UCSD-AML1 (cell line): ENCODE results near the gene HEATR5B.
A peak's percentile ranks its signal among the peaks of the same experiment; 100 is the strongest.
"Not testable (repeated sequence)": the region's sequence is repeated elsewhere in the genome, so short reads cannot be mapped to it uniquely, and the experiment has no call there.

Source experiments
- DNase-seq: peaks from one replicate; lab custom pipeline; 2025; ENCODE audit not compliant: unreplicated experiment; lab: John Stamatoyannopoulos, UW

The HEATR5B gene

GRCh38 chr2:37068686-37069085, 15.5 kb downstream of the HEATR5B start:
- DNase-seq = no peak

GRCh38 chr2:37061776-37062175, 22.4 kb downstream of the HEATR5B start:
- DNase-seq = no peak

DNA sequence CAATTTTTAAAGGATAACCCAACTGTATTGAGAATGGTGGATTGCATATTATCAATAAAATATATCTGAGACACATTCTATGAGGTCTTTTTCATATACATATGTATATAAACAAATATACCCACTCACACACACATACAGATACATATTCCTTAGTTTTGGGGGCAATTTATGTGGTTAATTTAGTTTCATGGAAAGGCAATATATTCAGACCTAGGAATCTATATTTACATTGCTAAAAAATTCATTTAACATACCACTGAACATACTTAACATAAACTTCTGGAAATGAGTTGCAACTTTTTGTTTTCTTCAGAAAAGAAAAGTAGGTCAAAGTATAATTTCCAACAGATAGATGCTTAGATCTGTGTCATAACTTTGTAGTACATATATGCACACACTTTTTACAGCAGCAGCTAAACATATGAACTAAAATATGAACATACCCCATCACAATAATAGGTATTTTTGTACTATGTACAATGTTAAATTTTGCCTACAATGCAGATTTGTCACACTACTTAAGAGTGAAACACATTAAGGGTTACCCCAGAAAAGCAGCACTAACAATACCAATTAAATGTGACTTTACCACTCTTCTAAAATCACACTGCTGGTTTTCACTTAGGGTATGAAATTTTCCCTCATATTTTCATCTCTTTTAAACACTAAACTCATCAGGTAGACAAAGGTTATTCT, 23.0 kb downstream of the HEATR5B start:
- DNase-seq = no peak

GRCh38 chr2:37060446-37060845, 23.7 kb downstream of the HEATR5B start:
- DNase-seq = no peak

GRCh38 chr2:37059841-37060240, 24.3 kb downstream of the HEATR5B start:
- no peak for DNase-seq

- no peak for DNase-seq
These were observed 31.4 kb downstream of the HEATR5B start for GRCh38 chr2:37052600-37053332.

DNA sequence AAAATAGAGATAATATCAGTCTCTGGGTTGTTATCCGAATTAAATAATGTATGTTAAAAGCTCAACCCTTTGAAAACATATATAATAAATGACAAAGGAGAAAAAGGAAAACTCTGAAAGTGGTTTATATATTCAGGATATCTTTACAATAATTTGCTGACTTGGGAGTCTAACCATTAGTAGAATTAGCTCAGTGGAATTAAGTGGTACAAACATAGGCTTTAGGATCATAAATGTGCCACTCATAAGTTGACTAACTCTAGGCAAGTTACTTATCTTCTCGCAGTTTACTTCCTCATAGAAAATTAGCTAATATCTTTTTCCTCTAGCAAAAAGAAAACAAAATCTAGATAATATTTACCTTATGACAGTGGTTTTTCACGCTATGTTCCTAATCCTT, 44.6 kb downstream of the HEATR5B start:
- no peak for DNase-seq

- no peak for DNase-seq
These were observed 46.4 kb downstream of the HEATR5B start for GRCh38 chr2:37037771-37038170.

GRCh38 chr2:37029758-37030157, 54.4 kb downstream of the HEATR5B start:
- DNase-seq = no peak

DNA sequence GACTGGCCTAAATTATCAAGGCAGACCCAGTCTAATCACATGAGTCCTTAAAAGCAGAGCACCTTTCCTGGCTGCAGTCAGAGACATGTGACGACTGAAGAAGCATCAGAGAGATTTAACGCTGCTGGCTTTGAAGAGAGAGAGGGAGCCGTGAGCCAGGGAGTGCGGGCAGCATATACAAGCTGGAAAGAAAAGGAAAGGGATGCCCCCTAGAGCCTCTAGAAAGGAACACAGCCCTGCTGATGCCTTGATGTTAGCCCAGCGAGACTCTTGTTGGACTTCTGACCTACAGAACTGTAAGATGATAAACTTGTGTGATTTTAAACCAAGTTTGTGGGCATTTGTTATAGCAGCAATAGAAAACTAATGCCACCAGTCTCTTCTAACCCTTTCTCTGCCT, 58.1 kb downstream of the HEATR5B start:
- peak; percentile 14 for DNase-seq

DNA sequence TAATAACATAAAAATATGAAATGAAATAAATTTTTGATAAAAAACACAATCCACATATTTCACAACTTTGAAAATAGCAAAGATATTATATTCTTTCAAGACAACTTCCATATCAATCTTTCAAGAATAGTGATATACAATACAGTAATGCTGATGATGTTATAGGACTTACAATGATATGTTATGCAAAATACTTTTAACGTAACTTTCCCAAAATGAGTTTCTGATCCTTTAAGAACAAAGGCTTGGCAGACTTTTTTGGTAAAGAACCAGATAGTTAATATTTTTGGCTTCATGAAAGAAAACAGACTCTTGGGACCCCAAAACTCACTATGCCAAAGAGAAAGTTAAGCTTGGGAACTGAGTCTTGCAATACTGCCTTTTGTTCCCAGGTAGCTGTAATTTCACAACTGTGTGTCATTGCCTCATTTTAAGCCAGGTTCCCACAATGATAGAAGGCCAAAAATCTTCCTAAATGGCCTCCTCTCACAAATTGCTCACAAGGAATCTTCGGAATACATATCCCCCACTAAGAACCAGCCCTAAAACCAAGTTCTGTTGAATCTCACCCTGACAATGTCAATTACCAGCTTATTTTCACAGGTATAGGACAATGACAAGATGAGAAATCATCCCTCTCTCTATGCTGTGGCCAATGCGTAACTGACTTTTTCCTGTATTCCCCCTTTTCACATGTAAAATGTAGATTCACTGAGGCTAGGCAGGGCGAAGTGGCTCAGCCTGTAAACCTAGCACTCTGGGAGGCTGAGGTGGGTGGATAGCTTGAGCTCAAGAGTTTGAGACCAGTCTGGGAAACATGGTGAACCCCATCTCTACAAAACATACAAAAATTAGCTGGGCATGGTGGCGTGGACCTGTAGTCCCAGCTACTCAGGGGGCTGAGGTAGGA, 63.0 kb downstream of the HEATR5B start:
- DNase-seq = no peak

DNA sequence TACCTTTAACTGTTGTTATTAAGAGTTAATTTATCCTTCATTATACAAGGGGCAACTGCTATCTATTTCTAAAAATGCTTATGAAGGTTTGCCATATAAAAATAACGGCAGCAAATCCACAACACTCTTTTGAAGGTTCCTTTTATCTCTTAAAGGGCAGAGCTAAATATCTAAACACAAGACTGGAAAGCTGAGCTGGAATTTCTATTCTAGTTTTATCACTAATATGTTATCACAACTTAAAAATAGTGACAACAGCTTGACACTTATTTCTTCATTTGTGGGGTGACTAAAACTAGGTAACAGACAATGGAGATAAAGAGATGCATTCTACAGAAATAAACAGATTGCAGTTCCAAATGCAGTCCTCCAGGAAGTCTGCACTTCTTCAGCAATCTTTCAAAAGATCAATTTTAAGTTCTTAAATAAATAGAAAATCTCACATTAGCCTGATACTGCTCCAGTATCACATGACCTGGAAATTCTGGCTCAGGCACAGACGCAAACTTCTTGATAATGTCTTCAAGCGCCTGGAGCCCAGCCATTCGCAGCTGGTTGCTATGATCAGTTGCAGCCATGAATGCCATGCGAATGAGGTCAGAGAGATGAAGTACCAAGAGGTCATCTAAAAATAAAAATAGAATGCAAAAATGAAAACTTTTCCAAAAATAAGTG, 63.8 kb downstream of the HEATR5B start:
- no peak for DNase-seq

- DNase-seq = no peak
These were observed 70.9 kb downstream of the HEATR5B start for GRCh38 chr2:37013315-37013641.

- DNase-seq = no peak
These were observed 73.0 kb downstream of the HEATR5B start for GRCh38 chr2:37011130-37011529.

- DNase-seq = no peak
These were observed 78.9 kb downstream of the HEATR5B start for GRCh38 chr2:37005118-37005868.

GRCh38 chr2:37000988-37001556, 83.1 kb downstream of the HEATR5B start:
- DNase-seq = no peak

DNA sequence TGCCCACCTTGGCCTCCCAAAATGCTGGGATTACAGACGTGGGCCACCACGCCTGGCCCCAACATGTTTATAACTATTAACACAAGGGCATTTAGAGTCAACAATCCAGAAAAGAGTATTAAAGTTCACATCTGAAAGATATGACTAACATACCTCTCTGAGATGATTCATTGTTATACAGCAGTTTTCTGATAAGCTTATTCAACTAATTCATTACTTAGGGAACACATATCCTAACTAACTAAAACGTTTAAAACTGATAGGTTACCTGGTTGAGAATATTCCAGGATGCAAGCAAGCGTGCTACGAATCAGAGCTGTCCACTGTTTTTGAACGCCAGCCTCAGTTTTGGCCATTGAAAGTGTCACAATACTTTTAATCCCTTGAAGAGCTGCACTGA, 83.9 kb downstream of the HEATR5B start:
- DNase-seq = no peak

GRCh38 chr2:36999416-36999815, 84.8 kb downstream of the HEATR5B start:
- DNase-seq = not testable (repeated sequence)

DNA sequence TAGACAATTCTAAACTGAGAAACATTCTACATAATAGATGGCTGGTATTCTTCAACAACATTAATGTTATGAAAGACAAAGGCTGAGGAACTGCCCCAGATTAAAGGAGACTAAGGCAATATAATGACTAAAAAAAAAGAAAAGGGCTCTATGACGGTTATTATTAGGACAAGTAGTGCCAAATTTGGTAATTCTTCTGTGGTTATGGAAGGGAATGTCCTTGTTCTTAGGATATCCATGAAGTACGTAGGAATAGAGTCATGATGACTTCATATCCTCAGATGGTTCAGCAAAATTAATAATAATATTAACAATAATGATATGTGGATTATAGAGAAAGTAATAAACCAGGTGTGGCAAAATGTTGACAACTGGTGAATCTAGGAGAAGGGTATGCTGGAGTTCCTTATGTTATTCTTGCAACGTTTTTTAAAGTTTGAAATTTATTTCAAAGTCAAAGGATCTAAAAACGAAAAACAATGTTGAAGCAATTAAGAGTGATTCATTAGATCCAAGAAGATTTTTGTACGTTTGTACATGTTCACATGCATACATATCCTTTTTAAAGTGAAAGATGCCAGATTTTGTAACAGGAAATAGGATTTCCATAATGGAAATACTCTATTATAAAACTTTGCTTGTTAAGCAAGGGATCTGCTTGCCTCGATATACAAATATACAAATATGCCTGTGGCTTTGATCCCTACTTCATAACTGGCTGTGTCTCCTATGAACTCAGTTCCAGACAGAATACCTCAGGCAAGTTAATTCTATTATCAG, 90.1 kb downstream of the HEATR5B start:
- no peak for DNase-seq
